Gastrocnemius medialis (tissue), 4 donors: Measurements from ENCODE around the gene BRF1.

Experiments used
- POLR2A ChIP-seq, 2 donors: fragments of 450-650 bp; IDR thresholded peaks; one replicate each; pipeline ENCODE4 v1.6.1; 2017; ENCODE audit warnings: antibody characterized with exemption in 2 of 2, mild to moderate bottlenecking in 2 of 2, moderate library complexity in 2 of 2
- TF ChIP-seq, protein P1 (sequence below), 5 experiments: fragments of 450-650 bp in 3 of 5; fragments of 200-600 bp in 2 of 5; sonication (generic) in 2 of 5; IDR thresholded peaks in 4 of 5; conservative IDR thresholded peaks in 1 of 5; 1 replicate in 4 of 5; 2 replicates in 1 of 5; pipeline ENCODE4 v1.5.1; 2016 to 2019; ENCODE audit warnings: antibody characterized with exemption in 5 of 5, mild to moderate bottlenecking in 3 of 5, moderate library complexity in 3 of 5

DNA sequence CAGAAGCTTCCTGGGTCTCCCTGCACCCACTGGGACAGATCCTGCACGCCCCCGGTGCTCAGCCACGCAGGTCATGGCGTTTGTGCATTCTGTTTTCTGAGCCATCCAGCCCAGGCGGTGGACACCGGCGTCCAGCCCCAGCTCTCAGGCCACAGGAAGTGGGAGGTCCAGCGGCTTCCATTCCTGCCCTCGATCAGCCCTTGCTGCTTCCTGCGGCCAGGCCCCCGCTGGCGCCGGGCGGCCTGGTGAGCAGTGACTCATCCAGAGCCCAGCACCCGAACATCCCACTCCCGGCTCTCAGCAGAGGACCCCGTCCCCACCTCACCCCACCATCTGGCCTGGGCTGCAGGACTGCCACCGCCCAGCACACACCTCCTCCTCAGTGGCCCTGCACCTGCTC lies 101.7 kb downstream of the BRF1 start:
- TF ChIP-seq, protein P1, sequence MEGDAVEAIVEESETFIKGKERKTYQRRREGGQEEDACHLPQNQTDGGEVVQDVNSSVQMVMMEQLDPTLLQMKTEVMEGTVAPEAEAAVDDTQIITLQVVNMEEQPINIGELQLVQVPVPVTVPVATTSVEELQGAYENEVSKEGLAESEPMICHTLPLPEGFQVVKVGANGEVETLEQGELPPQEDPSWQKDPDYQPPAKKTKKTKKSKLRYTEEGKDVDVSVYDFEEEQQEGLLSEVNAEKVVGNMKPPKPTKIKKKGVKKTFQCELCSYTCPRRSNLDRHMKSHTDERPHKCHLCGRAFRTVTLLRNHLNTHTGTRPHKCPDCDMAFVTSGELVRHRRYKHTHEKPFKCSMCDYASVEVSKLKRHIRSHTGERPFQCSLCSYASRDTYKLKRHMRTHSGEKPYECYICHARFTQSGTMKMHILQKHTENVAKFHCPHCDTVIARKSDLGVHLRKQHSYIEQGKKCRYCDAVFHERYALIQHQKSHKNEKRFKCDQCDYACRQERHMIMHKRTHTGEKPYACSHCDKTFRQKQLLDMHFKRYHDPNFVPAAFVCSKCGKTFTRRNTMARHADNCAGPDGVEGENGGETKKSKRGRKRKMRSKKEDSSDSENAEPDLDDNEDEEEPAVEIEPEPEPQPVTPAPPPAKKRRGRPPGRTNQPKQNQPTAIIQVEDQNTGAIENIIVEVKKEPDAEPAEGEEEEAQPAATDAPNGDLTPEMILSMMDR (IDR thresholded peaks at IDR 0.05 in 4 of 5, conservative IDR thresholded peaks at IDR 0.05 in 1 of 5) = no peak
- TF ChIP-seq POLR2A (IDR thresholded peaks at IDR 0.05) = no peak
